Middle frontal gyrus (tissue), 1 donor: ENCODE measurements around the gene ALK.
"Not testable (repeated sequence)": the region's sequence is repeated elsewhere in the genome, so short reads cannot be mapped to it uniquely, and the experiment has no call there.

ENCODE experiments used
- DNase-seq: peaks from one replicate; pipeline ENCODE4 v3.0.0-alpha.2; 2015; ENCODE audit warnings: low spot score; ENCODE audit errors: extremely low spot score

The ALK gene

GRCh38 chr2:29841386-29842004, 79.9 kb downstream of the ALK start:
- DNase-seq, result no peak

- DNase-seq, result no peak
These were observed 82.1 kb downstream of the ALK start for GRCh38 chr2:29839306-29839705.

DNA sequence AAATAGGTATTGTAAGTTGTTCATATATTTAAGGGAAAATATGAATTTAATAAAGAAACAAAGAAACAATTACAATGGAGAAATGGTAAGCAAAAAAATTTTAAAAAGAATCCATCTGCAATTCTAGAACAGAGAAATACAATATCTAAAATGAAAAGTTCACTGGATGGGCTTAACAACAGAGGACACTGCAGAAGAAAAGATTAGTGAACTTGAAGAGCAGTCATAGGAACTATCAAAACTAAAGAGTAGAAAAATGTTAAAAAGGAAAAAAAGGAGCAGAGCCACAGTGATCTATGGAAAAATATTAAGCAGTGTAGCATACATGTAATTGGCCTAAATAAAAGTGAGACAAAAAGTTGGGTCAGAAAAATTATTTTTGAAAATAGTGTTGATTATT, 83.5 kb downstream of the ALK start:
- DNase-seq, result no peak

DNA sequence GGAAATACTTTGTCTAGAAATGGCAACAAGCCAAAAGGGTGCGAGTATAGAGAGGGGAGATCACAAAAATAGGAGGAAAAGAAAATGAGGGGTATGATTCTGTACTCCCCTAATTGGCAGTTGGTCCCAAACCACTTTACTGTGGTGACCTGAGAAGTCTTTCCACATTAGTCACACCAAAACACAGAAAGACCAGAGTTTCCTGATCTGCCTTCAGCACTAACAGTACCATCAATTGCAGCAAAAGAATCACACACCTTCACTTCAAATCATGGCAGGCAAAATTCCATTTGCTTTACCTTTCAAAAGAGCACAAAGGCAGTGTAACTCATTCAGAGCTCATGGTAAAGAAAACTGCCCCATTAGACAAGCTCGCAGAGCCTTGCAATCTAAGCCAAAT, 86.8 kb downstream of the ALK start:
- no peak for DNase-seq

- no peak for DNase-seq
These were observed 87.3 kb downstream of the ALK start for GRCh38 chr2:29834036-29834540.

- DNase-seq, result no peak
These were observed 89.8 kb downstream of the ALK start for GRCh38 chr2:29831560-29831959.

DNA sequence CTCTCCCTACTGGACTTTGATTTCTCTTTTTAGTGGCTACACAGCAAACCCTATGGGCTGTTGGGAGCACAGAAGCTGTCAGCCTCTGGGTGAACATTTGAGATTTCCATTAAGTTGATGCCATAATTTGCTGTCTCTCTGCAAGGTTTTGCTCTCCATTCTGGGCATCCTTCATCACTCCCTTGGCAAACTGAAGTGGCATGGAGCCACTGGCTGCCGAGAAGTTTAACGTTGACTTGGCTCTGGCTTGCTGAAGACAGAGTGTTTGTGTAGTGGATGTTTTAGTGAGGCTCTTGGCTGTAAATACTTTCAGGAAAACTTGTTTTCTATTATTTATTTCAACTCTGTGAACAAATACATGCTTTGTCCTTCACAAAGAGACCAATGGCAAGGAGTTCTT, 91.5 kb downstream of the ALK start:
- no peak for DNase-seq

GRCh38 chr2:29824145-29824544, 97.2 kb downstream of the ALK start:
- not testable (repeated sequence) for DNase-seq

GRCh38 chr2:29821591-29821990, 99.8 kb downstream of the ALK start:
- DNase-seq, result no peak

DNA sequence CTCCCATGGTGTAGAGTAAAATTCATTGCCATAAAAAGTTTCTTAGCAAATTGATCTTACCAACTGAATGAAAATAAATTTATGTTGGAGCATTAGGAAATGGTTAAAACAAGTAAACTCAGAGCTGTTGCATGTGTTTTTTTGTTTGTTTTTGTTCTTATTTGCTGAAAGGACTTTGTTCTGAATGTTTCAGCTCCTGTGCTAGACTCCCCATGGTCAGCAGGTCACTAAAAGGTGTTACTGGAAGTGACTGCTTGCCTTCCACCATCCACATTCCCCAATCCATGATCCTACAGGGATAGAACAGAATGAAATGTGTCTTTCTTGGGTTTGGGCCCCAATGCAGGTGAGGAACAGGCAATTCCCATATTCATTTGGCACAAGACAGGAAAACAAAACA, 101.8 kb downstream of the ALK start:
- DNase-seq, result no peak

GRCh38 chr2:29817801-29818680, 103.3 kb downstream of the ALK start:
- DNase-seq, result peak; percentile 50

DNA sequence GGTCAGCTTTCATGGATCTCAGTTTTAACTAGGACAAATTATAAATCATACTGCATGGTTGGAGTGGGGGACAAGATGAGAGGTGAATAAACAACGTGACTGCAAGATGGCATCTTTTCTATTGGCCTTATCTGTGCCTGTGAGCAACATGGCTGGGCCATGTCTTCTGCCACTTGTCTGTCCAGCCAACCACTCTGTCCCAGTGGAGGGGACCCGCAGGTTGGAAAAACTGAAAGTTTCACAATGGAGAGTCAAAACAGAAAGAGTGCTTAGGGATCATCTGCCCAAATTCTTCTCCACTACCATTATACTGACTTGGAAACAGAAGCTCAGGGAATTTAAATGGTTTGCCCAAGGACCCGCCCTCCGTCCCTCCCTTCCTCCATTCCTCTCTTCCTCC, 104.1 kb downstream of the ALK start:
- no peak for DNase-seq

DNA sequence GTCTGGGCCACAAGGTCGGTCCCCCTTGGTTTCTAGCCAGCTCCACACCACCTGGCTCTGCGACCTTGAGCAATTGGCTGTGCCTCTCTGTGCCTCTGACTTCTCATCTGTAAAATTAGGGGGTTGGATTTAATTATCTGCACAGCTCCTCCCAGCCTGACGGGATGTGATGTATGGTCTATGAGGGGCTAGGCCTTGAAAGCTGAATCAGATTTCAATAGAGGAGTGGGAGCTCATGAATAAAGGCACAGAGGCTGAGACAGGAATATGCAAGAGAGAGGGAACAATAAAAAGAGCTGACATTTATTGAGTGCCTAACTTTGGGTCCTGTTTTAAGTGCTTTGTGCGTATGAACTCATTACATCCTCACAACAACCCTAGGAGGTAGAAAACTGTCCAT, 104.7 kb downstream of the ALK start:
- no peak for DNase-seq

DNA sequence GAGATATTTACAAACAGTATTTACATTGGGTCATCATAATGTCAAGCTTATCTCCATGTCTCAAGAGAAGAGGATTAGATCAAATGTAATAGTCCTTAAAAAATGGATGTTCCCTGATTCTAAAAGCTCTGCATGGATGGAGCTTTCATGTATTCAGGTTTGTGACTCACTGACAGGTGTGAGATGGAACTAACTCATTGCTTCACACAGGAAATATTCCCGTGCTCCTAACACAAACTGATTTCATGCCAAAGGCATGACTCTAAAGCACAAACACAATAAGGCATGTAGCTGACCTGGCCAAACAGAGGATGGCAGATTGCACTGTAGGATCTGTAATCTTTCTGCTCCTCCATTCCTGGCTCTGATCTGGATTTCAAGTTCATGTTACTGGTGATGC, 110.0 kb downstream of the ALK start:
- no peak for DNase-seq

DNA sequence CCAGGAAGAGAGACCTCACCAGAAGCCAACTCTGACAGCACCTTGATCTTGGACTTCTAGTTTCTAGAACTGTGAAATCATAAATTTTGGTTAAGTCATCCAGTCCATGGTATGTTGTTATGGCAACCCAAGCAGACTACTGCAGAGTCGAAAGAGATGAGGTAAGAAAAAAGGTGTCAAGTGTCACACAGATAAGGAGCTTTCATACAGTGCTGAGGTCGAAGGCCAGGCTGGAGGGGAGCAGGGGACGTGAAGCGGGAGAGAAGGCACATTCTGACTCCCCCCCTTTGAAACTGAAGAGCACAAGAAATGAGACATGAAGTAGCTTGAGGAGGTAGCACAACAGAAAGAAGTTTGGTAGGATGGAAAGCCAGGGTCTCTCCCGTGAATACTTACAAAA, 110.4 kb downstream of the ALK start:
- no peak for DNase-seq

- DNase-seq, result no peak
These were observed 113.1 kb downstream of the ALK start for GRCh38 chr2:29808321-29808720.

DNA sequence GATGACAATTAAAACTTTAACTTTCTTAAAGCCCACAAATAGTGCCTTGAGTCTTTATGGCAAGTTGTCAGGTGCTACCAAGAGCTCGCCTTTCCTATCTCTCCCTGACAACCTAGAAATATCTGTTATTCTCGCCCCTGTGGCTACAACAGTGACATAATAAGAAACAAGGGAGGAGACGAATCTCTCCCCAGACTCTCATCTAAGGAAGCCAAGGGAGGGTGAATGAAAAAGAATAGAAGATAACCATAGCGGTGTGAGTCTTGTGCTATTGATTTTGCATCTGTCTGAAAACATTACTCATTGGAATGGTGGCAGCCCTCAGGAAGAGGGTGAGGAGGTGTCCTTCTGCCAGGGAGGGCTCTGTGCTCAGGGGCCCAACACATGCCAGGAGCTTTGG, 114.3 kb downstream of the ALK start:
- no peak for DNase-seq

GRCh38 chr2:29806461-29806860, 114.9 kb downstream of the ALK start:
- DNase-seq, result no peak

DNA sequence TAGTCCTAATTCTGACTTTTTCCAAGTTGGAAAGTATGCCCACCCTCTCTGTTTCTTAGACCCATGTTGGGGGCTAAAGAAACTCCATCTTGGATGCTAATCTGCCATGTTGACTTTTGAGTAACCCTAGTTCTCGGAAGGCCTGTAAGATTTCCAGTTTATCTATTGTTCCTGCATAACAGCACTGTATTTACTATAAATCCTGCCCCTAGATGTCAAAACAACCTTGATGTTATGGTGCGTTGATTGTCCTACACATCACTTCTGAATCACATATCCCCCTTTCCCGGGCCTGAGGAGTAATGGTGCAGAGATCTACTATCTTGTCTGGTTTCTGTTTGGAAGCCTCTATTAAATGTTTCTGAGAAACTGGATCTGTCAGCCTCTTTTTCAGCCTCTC, 116.7 kb downstream of the ALK start:
- DNase-seq, result no peak

DNA sequence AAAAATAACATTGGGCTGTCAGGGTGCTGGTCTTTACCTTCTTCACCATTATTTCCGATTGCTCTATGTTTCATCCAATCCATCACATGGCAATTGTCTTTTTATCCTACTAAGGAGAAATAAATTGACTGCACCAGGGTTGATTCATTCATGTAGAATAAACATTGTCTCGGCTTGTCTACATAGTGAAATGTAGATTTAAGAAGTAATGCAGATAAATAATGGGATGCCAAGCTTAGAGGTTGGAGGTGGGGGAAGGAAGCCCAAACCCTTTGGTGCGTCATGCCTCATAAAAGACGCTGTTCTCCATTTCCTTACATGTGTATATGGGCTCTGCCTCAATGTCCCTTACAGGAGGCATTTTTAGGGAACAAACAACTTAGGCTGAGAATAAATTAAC, 117.8 kb downstream of the ALK start:
- DNase-seq, result no peak

- DNase-seq, result no peak
These were observed 118.4 kb downstream of the ALK start for GRCh38 chr2:29802986-29803385.

GRCh38 chr2:29799628-29800027, 121.8 kb downstream of the ALK start:
- no peak for DNase-seq

- DNase-seq, result no peak
These were observed 123.5 kb downstream of the ALK start for GRCh38 chr2:29797916-29798315.
